NB4 (cell line): ENCODE results near the gene PRKD1.

ENCODE experiments used
- CTCF ChIP-seq: IDR thresholded peaks from one replicate; pipeline ENCODE4 v1.5.1; 2012; ENCODE audit warnings: low read depth, low read length
- MAX ChIP-seq: IDR thresholded peaks from 2 replicates; pipeline ENCODE4 v1.6.1; 2011; ENCODE audit warnings: low read depth, low read length
- POLR2A ChIP-seq: IDR thresholded peaks from 2 replicates; pipeline ENCODE4 v1.6.1; 2011; ENCODE audit warnings: mild to moderate bottlenecking; ENCODE audit not compliant: insufficient read length; ENCODE audit errors: extremely low read depth

GRCh38 chr14:29741909-29742401 is 185.7 kb downstream of the PRKD1 start:
- TF ChIP-seq CTCF (no peak), POLR2A (no peak), MAX (no peak)
